ENCODE results near the gene CD300H. TPM values are rescaled to one million over a fixed set of nuclear protein-coding genes. Genes with fewer than 3 reads are reported as not detected.

CD300H gene
- total and polyA plus RNA-seq, 2 donors from 2014 or later = 2.0 TPM; not detected in 1

- Histone ChIP-seq H3K4me3 (ENCODE audit: low read length in 3 of 3) (no peak overlapping the region), H3K4me1 (ENCODE audit: control insufficient read depth in 2 of 3, insufficient read depth in 2 of 3, low read depth in 1 of 3, low read length in 3 of 3) (no peaks in the 10 kb centered on the region), H3K27ac (ENCODE audit: low read depth in 2 of 2, low read length in 2 of 2) (no peak overlapping the region), H3K9ac (ENCODE audit: low read length in 3 of 3) (no peak overlapping the region), H3K36me3 (ENCODE audit: control insufficient read depth in 2 of 3, insufficient read depth in 3 of 3, low read length in 3 of 3) (no peaks in the 10 kb centered on the region), H3K9me3 (ENCODE audit: control insufficient read depth in 2 of 3, insufficient read depth in 1 of 3, low read length in 3 of 3) (no peaks in the 10 kb centered on the region), H3K27me3 (ENCODE audit: control insufficient read depth, insufficient read depth, low read length) (no peaks in the 10 kb centered on the region)
- DNase-seq (no peak), FAIRE-seq (no peak)
- intact Hi-C loops (cut with DNase I) = no loop called here
- no peak for TF ChIP-seq CTCF (IDR thresholded peaks at IDR 0.05; ENCODE audit: borderline replicate concordance, extremely low read depth, insufficient read depth)
These were observed 23.9 kb downstream of the CD300H start for GRCh38 chr17:74543406-74543805.

GRCh38 chr17:74542727-74543383, 24.5 kb downstream of the CD300H start:
- no peaks in the 10 kb centered on the region for H3K4me1 ChIP-seq (ENCODE audit: control insufficient read depth in 2 of 3, insufficient read depth in 2 of 3, low read depth in 1 of 3, low read length in 3 of 3)
- TF ChIP-seq CTCF (IDR thresholded peaks at IDR 0.05; ENCODE audit: borderline replicate concordance, extremely low read depth, insufficient read depth) = no peak
- H3K27ac ChIP-seq (ENCODE audit: low read depth in 2 of 2, low read length in 2 of 2) = no peak overlapping the region
- no peaks in the 10 kb centered on the region for H3K9me3 ChIP-seq (ENCODE audit: control insufficient read depth in 2 of 3, insufficient read depth in 1 of 3, low read length in 3 of 3)
- no peaks in the 10 kb centered on the region for H3K27me3 ChIP-seq (ENCODE audit: control insufficient read depth, insufficient read depth, low read length)
- no peak overlapping the region for H3K9ac ChIP-seq (ENCODE audit: low read length in 3 of 3)
- intact Hi-C loops (cut with DNase I) = no loop called here
- FAIRE-seq (no peak), DNase-seq (peak in 1 of 5 donors; percentile 53)
- H3K36me3 ChIP-seq (ENCODE audit: control insufficient read depth in 2 of 3, insufficient read depth in 3 of 3, low read length in 3 of 3) = no peaks in the 10 kb centered on the region
- no peak overlapping the region for H3K4me3 ChIP-seq (ENCODE audit: low read length in 3 of 3)

GRCh38 chr17:74542166-74542565, 25.1 kb downstream of the CD300H start:
- no peak for FAIRE-seq
- H3K27ac ChIP-seq (ENCODE audit: low read depth in 2 of 2, low read length in 2 of 2) = no peak overlapping the region
- no peak for TF ChIP-seq CTCF (IDR thresholded peaks at IDR 0.05; ENCODE audit: borderline replicate concordance, extremely low read depth, insufficient read depth)
- intact Hi-C loops (cut with DNase I) = no loop called here
- DNase-seq = peak in 1 of 5 donors; percentile 64
- H3K36me3 ChIP-seq (ENCODE audit: control insufficient read depth in 2 of 3, insufficient read depth in 3 of 3, low read length in 3 of 3) = no peaks in the 10 kb centered on the region
- H3K9ac ChIP-seq (ENCODE audit: low read length in 3 of 3) = no peak overlapping the region
- H3K27me3 ChIP-seq (ENCODE audit: control insufficient read depth, insufficient read depth, low read length) = no peaks in the 10 kb centered on the region
- H3K9me3 ChIP-seq (ENCODE audit: control insufficient read depth in 2 of 3, insufficient read depth in 1 of 3, low read length in 3 of 3) = no peaks in the 10 kb centered on the region
- H3K4me1 ChIP-seq (ENCODE audit: control insufficient read depth in 2 of 3, insufficient read depth in 2 of 3, low read depth in 1 of 3, low read length in 3 of 3) = no peaks in the 10 kb centered on the region
- no peak overlapping the region for H3K4me3 ChIP-seq (ENCODE audit: low read length in 3 of 3)

Measured in kidney (tissue), 14 donors.